Measurements from ENCODE around the gene NDNF.

Gene NDNF

GRCh38 chr4:121073004-121073435, 685 bp upstream of the NDNF start:
- DNase-seq (ENCODE audit: low read depth), result no peak
- no peak overlapping the region for H3K4me3 ChIP-seq (ENCODE audit: low read depth, low read length)
- no peak for TF ChIP-seq CTCF (IDR thresholded peaks at IDR 0.05; ENCODE audit: insufficient read depth, low read depth, low read length, missing control alignments)

GRCh38 chr4:121071640-121072223, 603 bp downstream of the NDNF start:
- TF ChIP-seq CTCF (IDR thresholded peaks at IDR 0.05; ENCODE audit: insufficient read depth, low read depth, low read length, missing control alignments), result no peak
- DNase-seq (ENCODE audit: low read depth), result no peak
- H3K4me3 ChIP-seq (ENCODE audit: low read depth, low read length), result no peak overlapping the region; the same call in 1 of the 2 replicates

- DNase-seq (ENCODE audit: low read depth), result no peak
- H3K4me3 ChIP-seq (ENCODE audit: low read depth, low read length), result no peak overlapping the region
- peak; percentile 8 for TF ChIP-seq CTCF (IDR thresholded peaks at IDR 0.05; ENCODE audit: insufficient read depth, low read depth, low read length, missing control alignments)
Observed at GRCh38 chr4:121070696-121071639, 1.4 kb downstream of the NDNF start.

- no peak for DNase-seq (ENCODE audit: low read depth)
- TF ChIP-seq CTCF (IDR thresholded peaks at IDR 0.05; ENCODE audit: insufficient read depth, low read depth, low read length, missing control alignments), result no peak
- no peak overlapping the region for H3K4me3 ChIP-seq (ENCODE audit: low read depth, low read length)
Observed at GRCh38 chr4:121070274-121070673, 2.1 kb downstream of the NDNF start.

GRCh38 chr4:121069430-121069829, 2.9 kb downstream of the NDNF start:
- no peak for TF ChIP-seq CTCF (IDR thresholded peaks at IDR 0.05; ENCODE audit: insufficient read depth, low read depth, low read length, missing control alignments)
- H3K4me3 ChIP-seq (ENCODE audit: low read depth, low read length), result no peak overlapping the region
- no peak for DNase-seq (ENCODE audit: low read depth)

GRCh38 chr4:121064482-121064881, 7.9 kb downstream of the NDNF start:
- no peak overlapping the region for H3K4me3 ChIP-seq (ENCODE audit: low read depth, low read length)
- no peak for TF ChIP-seq CTCF (IDR thresholded peaks at IDR 0.05; ENCODE audit: insufficient read depth, low read depth, low read length, missing control alignments)
- no peak for DNase-seq (ENCODE audit: low read depth)

Data from GM12865 (cell line).